HepG2 (cell line): ENCODE data around the gene RGS1.

ENCODE experiments used
- EZH2 ChIP-seq: conservative IDR thresholded peaks from 2 replicates; pipeline ENCODE4 v1.6.1; 2012; ENCODE audit warnings: mild to moderate bottlenecking, low read depth, low read length, moderate library complexity
- HMGA1 ChIP-seq: sonication (generic); formaldehyde crosslinking; conservative IDR thresholded peaks from 2 replicates; pipeline ENCODE4 v1.4.0; 2020; ENCODE audit warnings: missing genetic modification reagents
- MTF1 ChIP-seq: sonication (generic); formaldehyde crosslinking; IDR thresholded peaks from 2 replicates; pipeline ENCODE4 v1.5.0; 2020; ENCODE audit warnings: missing genetic modification reagents
- POLR2AphosphoS5 ChIP-seq: IDR thresholded peaks from 2 replicates; pipeline ENCODE4 v1.6.1; 2012; ENCODE audit warnings: low read depth, low read length
- PTBP1 ChIP-seq: fragments of 200-400 bp; formaldehyde crosslinking; IDR thresholded peaks from 2 replicates; pipeline ENCODE4 v1.6.1; 2018; ENCODE audit warnings: low read length, low read depth; ENCODE audit not compliant: poor library complexity, severe bottlenecking
- SKI ChIP-seq: fragments of 450-650 bp; IDR thresholded peaks from one replicate; pipeline ENCODE4 v1.6.1; 2018; ENCODE audit warnings: mild to moderate bottlenecking; ENCODE audit not compliant: partially characterized antibody
- SP1 ChIP-seq, 2 experiments: fragments of 450-650 bp in 1 of 2; sonication (generic) in 1 of 2; formaldehyde crosslinking in 1 of 2; IDR thresholded peaks; 2 replicates each; pipeline versions ENCODE4 v1.4.0 to v1.6.1; 2016 to 2020; ENCODE audit warnings: missing genetic modification reagents in 1 of 2
- TCF12 ChIP-seq, 2 experiments: fragments of 450-650 bp in 1 of 2; sonication (generic) in 1 of 2; formaldehyde crosslinking in 1 of 2; IDR thresholded peaks; 2 replicates each; pipeline versions ENCODE4 v1.6.1 to v1.8.0; 2017 to 2022; ENCODE audit warnings: antibody characterized with exemption in 1 of 2, mild to moderate bottlenecking in 1 of 2, missing genetic modification reagents in 1 of 2, moderate library complexity in 1 of 2
- ZC3H13 ChIP-seq: sonication (generic); formaldehyde crosslinking; IDR thresholded peaks from 2 replicates; pipeline ENCODE4 v1.8.1; 2023; ENCODE audit warnings: mild to moderate bottlenecking, missing genetic modification reagents, moderate library complexity
- ZNF101 ChIP-seq: sonication (generic); formaldehyde crosslinking; IDR thresholded peaks from 2 replicates; pipeline ENCODE4 v1.4.0; 2020; ENCODE audit warnings: mild to moderate bottlenecking, low read depth, missing genetic modification reagents, borderline replicate concordance

DNA sequence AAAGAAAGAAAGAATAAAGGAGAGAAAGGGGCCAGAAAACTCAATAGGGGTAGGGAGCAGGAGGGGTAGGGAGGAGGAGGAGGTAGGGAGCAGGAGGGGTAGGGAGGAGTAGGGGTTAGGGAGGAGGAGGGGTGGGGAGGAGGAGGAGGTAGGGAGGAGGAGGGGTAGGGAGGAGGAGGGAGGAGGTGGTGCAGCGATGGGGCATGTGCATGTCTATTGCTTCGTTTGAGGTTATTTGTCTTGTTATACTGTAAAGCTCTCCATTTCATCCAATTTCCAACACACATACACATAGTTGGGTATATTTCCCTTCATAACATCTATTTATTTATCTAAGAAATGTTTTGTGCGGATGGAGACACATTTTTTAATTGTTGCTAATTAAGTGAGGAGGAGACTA, 19.7 kb downstream of the RGS1 start:
- TF ChIP-seq SKI, result no peak
- TF ChIP-seq POLR2AphosphoS5, result no peak
- no peak for TF ChIP-seq SP1 (IDR thresholded peaks at IDR 0.05)
- no peak for TF ChIP-seq SP1 (CRISPR knock-in tag; IDR thresholded peaks at IDR 0.05)
- no peak for TF ChIP-seq MTF1 (CRISPR knock-in tag)
- TF ChIP-seq ZNF101 (CRISPR knock-in tag), result no peak
- TF ChIP-seq HMGA1 (CRISPR knock-in tag), result no peak
- no peak for TF ChIP-seq TCF12 (IDR thresholded peaks at IDR 0.05)
- no peak for TF ChIP-seq TCF12 (CRISPR knock-in tag; IDR thresholded peaks at IDR 0.05)
- no peak for TF ChIP-seq PTBP1
- TF ChIP-seq EZH2, result no peak
- no peak for TF ChIP-seq ZC3H13 (CRISPR knock-in tag)
